H1 (cell line): Measurements from ENCODE around the gene TIMM21.

Experiments
- ASH2L ChIP-seq: fragments of 200-600, 300-600 bp; sonication (generic); IDR thresholded peaks from one replicate; pipeline ENCODE4 v1.7.1; 2017; ENCODE audit warnings: low read length
- BRCA1 ChIP-seq: IDR thresholded peaks from 2 replicates; pipeline ENCODE4 v1.6.1; 2012; ENCODE audit warnings: low read depth, low read length, improper control_type of control experiment
- CREB1 ChIP-seq: IDR thresholded peaks from 2 replicates; pipeline ENCODE4 v1.6.1; 2012; ENCODE audit warnings: inconsistent platforms
- EZH2 ChIP-seq: fragments of 200-600 bp; sonication (generic); IDR thresholded peaks from 2 replicates; pipeline ENCODE4 v1.7.1; 2012; ENCODE audit warnings: low read depth, mild to moderate bottlenecking, moderate library complexity, low read length, inconsistent platforms; ENCODE audit not compliant: severe bottlenecking
- GABPA ChIP-seq: IDR thresholded peaks from 2 replicates; pipeline ENCODE4 v1.6.1; 2011; ENCODE audit warnings: mild to moderate bottlenecking, low read length, moderate library complexity, borderline replicate concordance; ENCODE audit not compliant: insufficient read depth
- MAFK ChIP-seq: IDR thresholded peaks from 2 replicates; pipeline ENCODE4 v1.6.1; 2012; ENCODE audit warnings: low read depth, mild to moderate bottlenecking, improper control_type of control experiment, low read length
- POLR2AphosphoS5 ChIP-seq: IDR thresholded peaks from 2 replicates; pipeline ENCODE4 v1.6.1; 2011; ENCODE audit warnings: low read depth, low read length
- RAD21 ChIP-seq, 2 experiments: IDR thresholded peaks in 1 of 2; conservative IDR thresholded peaks in 1 of 2; 2 replicates each; pipeline ENCODE4 v1.6.1; 2011; ENCODE audit warnings: low read depth in 2 of 2, low read length in 2 of 2, improper control_type of control experiment in 1 of 2, inconsistent platforms in 1 of 2, mild to moderate bottlenecking in 1 of 2, moderate library complexity in 1 of 2
- SP1 ChIP-seq: IDR thresholded peaks from 2 replicates; pipeline ENCODE4 v1.6.1; 2011; ENCODE audit warnings: low read depth, low read length
- SUZ12 ChIP-seq: fragments of 200-600 bp; sonication (generic); IDR thresholded peaks from 2 replicates; pipeline ENCODE4 v1.6.1; 2012; ENCODE audit warnings: mild to moderate bottlenecking, inconsistent platforms, low read length, moderate library complexity, mixed read lengths
- ZNF274 ChIP-seq: IDR thresholded peaks from 2 replicates; pipeline ENCODE4 v1.7.0; 2012; ENCODE audit warnings: low read length, borderline replicate concordance; ENCODE audit errors: extremely low read depth
- TF ChIP-seq, protein P1 (sequence below), 3 experiments: IDR thresholded peaks; 1 replicate in 2 of 3; 2 replicates in 1 of 3; pipeline versions ENCODE4 v1.5.1 to v1.6.1; 2011; ENCODE audit warnings: low read length in 3 of 3, mild to moderate bottlenecking in 3 of 3, inconsistent platforms in 2 of 3, low read depth in 1 of 3, moderate library complexity in 1 of 3; ENCODE audit not compliant: insufficient read depth in 1 of 3; ENCODE audit errors: control extremely low read depth in 1 of 3
- TF ChIP-seq, protein P2 (sequence below): IDR thresholded peaks from 2 replicates; pipeline ENCODE4 v1.6.1; 2012; ENCODE audit warnings: inconsistent platforms

DNA sequence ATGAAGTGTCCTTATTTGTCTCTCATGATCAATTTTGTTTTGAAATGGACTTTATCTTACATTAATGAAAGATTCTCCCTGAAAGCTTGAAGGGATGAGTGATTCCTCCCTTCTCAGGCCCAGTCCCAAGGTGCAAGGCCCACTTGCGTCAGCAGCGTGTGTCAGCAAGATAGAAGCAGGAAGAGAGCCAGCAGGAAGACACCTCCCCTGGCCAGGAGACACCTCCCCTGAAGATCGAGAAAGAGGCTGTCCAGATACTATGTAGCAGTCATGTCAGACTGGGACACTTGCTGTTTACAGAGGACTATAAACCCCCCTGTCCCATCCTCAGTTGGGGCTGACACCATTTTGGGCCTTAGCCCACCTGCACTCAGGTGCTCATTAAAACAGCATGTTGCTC lies 38.3 kb downstream of the TIMM21 start:
- TF ChIP-seq, protein P1, sequence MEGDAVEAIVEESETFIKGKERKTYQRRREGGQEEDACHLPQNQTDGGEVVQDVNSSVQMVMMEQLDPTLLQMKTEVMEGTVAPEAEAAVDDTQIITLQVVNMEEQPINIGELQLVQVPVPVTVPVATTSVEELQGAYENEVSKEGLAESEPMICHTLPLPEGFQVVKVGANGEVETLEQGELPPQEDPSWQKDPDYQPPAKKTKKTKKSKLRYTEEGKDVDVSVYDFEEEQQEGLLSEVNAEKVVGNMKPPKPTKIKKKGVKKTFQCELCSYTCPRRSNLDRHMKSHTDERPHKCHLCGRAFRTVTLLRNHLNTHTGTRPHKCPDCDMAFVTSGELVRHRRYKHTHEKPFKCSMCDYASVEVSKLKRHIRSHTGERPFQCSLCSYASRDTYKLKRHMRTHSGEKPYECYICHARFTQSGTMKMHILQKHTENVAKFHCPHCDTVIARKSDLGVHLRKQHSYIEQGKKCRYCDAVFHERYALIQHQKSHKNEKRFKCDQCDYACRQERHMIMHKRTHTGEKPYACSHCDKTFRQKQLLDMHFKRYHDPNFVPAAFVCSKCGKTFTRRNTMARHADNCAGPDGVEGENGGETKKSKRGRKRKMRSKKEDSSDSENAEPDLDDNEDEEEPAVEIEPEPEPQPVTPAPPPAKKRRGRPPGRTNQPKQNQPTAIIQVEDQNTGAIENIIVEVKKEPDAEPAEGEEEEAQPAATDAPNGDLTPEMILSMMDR (IDR thresholded peaks at IDR 0.05; ENCODE audit: control extremely low read depth in 1 of 3, insufficient read depth in 1 of 3, low read depth in 1 of 3, low read length in 3 of 3): no peak
- TF ChIP-seq, protein P2, sequence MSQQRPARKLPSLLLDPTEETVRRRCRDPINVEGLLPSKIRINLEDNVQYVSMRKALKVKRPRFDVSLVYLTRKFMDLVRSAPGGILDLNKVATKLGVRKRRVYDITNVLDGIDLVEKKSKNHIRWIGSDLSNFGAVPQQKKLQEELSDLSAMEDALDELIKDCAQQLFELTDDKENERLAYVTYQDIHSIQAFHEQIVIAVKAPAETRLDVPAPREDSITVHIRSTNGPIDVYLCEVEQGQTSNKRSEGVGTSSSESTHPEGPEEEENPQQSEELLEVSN: no peak
- TF ChIP-seq ZNF274: no peak
- TF ChIP-seq SP1: no peak
- TF ChIP-seq CREB1: no peak
- TF ChIP-seq GABPA: no peak
- TF ChIP-seq ASH2L: no peak
- TF ChIP-seq MAFK: no peak
- no peak for TF ChIP-seq POLR2AphosphoS5
- TF ChIP-seq EZH2: no peak
- TF ChIP-seq SUZ12: no peak
- TF ChIP-seq BRCA1: no peak
- TF ChIP-seq RAD21 (IDR thresholded peaks at IDR 0.05 in 1 of 2, conservative IDR thresholded peaks at IDR 0.05 in 1 of 2; ENCODE audit: low read depth in 2 of 2, low read length in 2 of 2): no peak
